GM13977 (cell line): ENCODE measurements around the gene ALOX5AP.

Experiments used
- DNase-seq: peaks from one replicate; pipeline ENCODE4 v3.0.0; 2012; ENCODE audit warnings: low spot score
- in situ Hi-C: fragments of 300-500 bp; cut with MboI; formaldehyde crosslinking; loops from one replicate; pipeline ENCODE4 v1.12.0; 2022; ENCODE audit warnings: low sequenced_read_pairs, low pct_unique_long_range_greater_than_20kb, mixed read lengths, inconsistent platforms; ENCODE audit not compliant: unreplicated experiment
- TF ChIP-seq, protein P1 (sequence below): IDR thresholded peaks from 2 replicates; pipeline ENCODE4 v1.5.1; 2012; ENCODE audit warnings: mild to moderate bottlenecking, control low read depth; ENCODE audit not compliant: insufficient read depth; ENCODE audit errors: extremely low read depth, missing control alignments

The ALOX5AP gene

DNA sequence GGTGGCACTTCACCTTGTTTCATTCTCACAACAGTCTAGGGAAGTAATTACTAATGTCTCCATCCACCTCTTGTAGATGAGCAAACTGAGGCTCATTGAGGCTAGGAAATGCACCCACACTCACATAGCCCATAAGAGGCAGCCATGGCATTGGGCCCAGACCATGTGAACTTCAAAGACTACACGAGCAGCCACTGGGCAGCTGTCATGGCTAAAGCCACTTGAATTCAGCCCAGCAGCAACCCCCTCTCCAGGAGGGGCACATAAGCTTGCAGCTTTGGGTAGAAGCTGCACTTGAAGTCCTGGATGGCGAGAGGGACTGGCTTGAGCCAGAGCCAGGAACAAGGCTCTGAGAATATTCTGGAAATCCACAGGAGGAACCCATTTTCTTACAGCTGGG lies 13.4 kb downstream of the ALOX5AP start:
- TF ChIP-seq, protein P1, sequence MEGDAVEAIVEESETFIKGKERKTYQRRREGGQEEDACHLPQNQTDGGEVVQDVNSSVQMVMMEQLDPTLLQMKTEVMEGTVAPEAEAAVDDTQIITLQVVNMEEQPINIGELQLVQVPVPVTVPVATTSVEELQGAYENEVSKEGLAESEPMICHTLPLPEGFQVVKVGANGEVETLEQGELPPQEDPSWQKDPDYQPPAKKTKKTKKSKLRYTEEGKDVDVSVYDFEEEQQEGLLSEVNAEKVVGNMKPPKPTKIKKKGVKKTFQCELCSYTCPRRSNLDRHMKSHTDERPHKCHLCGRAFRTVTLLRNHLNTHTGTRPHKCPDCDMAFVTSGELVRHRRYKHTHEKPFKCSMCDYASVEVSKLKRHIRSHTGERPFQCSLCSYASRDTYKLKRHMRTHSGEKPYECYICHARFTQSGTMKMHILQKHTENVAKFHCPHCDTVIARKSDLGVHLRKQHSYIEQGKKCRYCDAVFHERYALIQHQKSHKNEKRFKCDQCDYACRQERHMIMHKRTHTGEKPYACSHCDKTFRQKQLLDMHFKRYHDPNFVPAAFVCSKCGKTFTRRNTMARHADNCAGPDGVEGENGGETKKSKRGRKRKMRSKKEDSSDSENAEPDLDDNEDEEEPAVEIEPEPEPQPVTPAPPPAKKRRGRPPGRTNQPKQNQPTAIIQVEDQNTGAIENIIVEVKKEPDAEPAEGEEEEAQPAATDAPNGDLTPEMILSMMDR: no peak
- in situ Hi-C loops: no loop called here
- no peak for DNase-seq

DNA sequence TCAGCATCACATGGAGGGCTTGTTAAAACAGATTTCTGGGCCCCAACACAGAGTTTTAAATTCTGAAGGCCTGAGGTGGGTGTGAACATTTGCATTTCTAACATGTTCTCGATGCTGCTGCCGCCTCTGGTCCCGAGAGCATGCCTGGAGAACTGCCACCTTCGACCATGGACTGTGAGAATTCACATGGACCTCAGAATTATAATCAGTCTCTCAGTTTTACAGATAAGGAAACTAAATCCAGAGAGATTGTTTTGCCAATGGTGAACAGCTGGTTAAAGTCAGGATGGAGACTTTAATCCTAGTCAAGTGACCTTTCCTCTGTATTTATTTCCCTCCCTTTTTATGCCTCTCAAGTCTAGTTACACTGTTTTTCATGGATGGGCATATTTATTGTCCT lies 14.7 kb downstream of the ALOX5AP start:
- in situ Hi-C loops: no loop called here
- no peak for DNase-seq
- TF ChIP-seq, protein P1: no peak

DNA sequence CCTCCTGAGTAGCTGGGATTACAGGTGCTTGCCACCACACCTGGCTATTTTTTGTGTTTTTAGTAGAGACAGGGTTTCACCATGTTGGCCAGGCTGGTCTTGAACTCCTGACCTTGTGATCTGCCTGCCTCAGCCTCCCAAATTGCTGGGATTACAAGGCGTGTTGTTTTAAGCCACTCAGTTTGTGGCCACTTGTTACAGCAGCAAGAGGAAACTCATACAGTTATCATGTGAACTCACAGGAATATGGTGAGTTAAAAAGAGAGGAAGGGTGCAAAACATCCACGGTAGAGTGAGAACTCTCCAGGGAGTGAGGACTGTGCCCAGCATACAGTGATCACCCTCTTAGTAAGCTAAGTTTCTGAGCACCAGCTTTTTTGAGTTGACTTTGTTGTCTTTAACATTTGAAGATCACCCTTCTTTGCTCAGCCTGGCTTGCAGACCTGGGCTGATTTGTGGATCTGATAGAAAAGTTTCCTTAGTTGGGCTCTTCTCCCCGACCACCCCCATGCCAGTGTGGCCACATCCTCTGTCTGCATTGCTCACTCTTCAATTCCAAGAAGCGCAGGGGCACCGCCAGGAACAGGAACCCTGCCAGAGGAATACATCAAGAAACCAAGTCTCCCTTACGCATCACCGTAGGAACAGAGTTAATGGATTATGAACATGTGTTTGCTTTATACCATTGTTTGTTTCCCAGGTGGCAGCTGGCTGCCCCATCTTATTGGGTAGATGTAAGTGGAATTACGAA lies 16.0 kb downstream of the ALOX5AP start:
- TF ChIP-seq, protein P1: no peak
- no peak for DNase-seq
- in situ Hi-C loops: no loop called here

DNA sequence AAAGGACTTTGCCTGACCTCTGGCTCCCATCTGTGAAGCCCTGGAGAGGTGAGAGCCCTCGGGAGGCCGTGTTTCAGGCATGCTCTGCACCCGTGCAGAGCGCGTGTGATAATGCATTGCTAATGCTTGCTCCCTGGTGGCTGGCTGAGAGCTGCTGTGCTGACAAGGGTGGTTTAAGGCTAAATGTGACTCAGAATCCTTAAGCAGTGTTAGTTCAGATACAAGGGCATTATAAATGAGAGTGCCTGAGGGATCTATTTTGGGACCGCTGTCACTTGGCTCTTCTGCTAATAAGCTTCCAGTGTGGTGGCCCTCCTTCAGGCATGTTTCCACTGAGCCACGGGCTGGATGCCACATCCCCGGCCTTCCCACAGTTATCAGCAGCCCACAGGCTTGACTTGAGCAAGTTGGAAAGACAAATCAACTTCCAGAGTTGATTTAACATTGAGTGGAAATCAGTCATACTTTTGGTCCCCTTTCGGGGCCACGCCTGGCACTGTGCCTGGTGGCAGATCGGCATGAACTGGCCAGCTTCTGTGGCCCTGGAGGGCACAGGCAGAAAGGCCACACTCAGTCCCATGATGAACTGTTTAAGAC lies 17.0 kb downstream of the ALOX5AP start:
- in situ Hi-C loops: no loop called here
- no peak for DNase-seq
- TF ChIP-seq, protein P1: no peak

DNA sequence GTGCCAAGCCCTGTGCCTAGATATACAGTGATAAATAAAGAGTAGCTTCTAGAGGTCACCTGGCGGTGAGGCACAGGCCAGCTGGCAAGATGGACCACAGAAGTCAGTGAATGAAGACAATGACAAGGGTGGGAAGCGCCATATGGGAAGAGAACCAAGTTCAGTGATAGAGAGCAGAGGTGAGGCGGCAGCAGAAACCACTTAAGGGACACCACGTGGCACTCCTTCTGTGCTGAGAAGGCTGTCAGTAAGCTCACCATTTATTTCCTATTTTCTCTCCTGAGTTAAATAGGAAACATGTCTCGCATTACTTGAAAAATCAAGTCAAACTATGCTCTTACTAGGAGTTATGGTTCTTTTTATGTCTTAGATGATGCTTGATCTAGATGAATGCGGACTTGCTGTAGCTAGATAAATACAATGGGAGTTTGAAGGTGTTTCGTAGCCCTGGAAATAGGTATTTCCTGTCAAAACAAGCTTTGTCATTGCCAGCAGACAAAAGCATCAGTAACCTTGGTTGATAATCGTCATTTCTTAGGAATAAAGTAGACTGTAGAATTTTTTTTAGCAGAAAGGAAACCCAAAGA lies 17.8 kb downstream of the ALOX5AP start:
- no peak for DNase-seq
- TF ChIP-seq, protein P1: no peak
- in situ Hi-C loops: no loop called here

DNA sequence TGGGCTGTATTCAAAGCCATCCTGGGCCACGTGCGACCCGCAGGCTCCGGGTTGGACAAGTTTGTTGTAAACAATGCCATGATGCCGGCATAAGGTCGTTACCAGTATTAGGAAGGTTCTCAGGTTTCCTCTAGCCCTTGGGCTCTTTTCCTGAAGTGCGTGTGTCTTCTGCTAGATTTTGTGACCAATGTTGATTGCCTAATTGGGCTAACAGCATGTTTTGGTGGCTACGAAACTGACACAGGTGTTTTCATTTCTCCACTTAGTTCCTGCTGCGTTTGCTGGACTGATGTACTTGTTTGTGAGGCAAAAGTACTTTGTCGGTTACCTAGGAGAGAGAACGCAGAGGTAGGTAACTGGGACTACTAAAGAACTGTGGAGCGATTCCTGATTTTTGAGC lies 20.3 kb downstream of the ALOX5AP start:
- in situ Hi-C loops: no loop called here
- DNase-seq: no peak
- TF ChIP-seq, protein P1: no peak
